Spinal cord (tissue), 10 donors: Measurements from ENCODE around the gene PRF1. TPM values are rescaled to one million over a fixed set of nuclear protein-coding genes. Genes with fewer than 3 reads are reported as not detected.
"Not testable (repeated sequence)": the region's sequence is repeated elsewhere in the genome, so short reads cannot be mapped to it uniquely, and the experiment has no call there.

ENCODE experiments used
- DNase-seq, 6 donors: peaks; one replicate each; pipeline versions ENCODE4 v3.0.0 to v3.0.0-alpha.2; 2013 to 2015; ENCODE audit warnings: low spot score in 6 of 6, low read depth in 4 of 6
- H3K27ac ChIP-seq: one replicate; pipeline ENCODE4 v1.5.1; 2013; ENCODE audit warnings: low read depth, low read length, control low read depth
- H3K27me3 ChIP-seq: one replicate; pipeline ENCODE4 v1.6.1; 2013; ENCODE audit warnings: low read length; ENCODE audit not compliant: control insufficient read depth, insufficient read depth
- H3K36me3 ChIP-seq: one replicate; pipeline ENCODE4 v1.6.1; 2013; ENCODE audit warnings: low read length; ENCODE audit not compliant: control insufficient read depth, insufficient read depth
- H3K4me1 ChIP-seq: one replicate; pipeline ENCODE4 v1.6.1; 2013; ENCODE audit warnings: low read length; ENCODE audit not compliant: control insufficient read depth, insufficient read depth
- H3K4me3 ChIP-seq: one replicate; pipeline ENCODE4 v1.5.1; 2013; ENCODE audit warnings: low read depth, low read length, control low read depth
- H3K9me3 ChIP-seq: one replicate; pipeline ENCODE4 v1.6.1; 2013; ENCODE audit warnings: low read length; ENCODE audit not compliant: control insufficient read depth, insufficient read depth
- WGBS: methylation state at CpG from one replicate; pipeline ENCODE4 v1.1.5; 2013; ENCODE audit warnings: missing lambda C conversion rate; ENCODE audit not compliant: insufficient coverage; 5-methylcytosine and 5-hydroxymethylcytosine counted together
- long read RNA-seq, 4 donors: transcript quantifications; one replicate each; lab custom pipeline, GENCODE V29; 2026
- polyA plus RNA-seq, 2 donors: library from polyadenylated mRNA; unstranded; fragments of 120-200 nt; gene quantifications; one replicate each; pipeline ENCODE4 v1.2.1, GENCODE V29; 2013; ENCODE audit not compliant: insufficient read length in 2 of 2
- total RNA-seq, 2 donors: library from RNA; depleted of rRNA in 1 of 2; stranded (reverse); fragments of 120-200 nt in 1 of 2; fragments of >200 nt in 1 of 2; gene quantifications; one replicate each; pipeline versions ENCODE4 v1.2.3 to v1.2.4, GENCODE V29; 2013 to 2014
- donor health status: healthy.

The PRF1 gene
- total RNA-seq (under 1 TPM; 0.40 to 0.44 TPM), polyA plus RNA-seq (under 1 TPM; 0.16 to 0.39 TPM)
- long read RNA-seq, donor 1: 0 reads
- long read RNA-seq, donor 2: 0 reads
- long read RNA-seq, donor 3: 0 reads
- long read RNA-seq, donor 4, partial matches to known transcripts: 0 of 2 reads
- long read RNA-seq, donor 4, other reads (novel, unspliced or antisense): 0 of 2 reads

DNA sequence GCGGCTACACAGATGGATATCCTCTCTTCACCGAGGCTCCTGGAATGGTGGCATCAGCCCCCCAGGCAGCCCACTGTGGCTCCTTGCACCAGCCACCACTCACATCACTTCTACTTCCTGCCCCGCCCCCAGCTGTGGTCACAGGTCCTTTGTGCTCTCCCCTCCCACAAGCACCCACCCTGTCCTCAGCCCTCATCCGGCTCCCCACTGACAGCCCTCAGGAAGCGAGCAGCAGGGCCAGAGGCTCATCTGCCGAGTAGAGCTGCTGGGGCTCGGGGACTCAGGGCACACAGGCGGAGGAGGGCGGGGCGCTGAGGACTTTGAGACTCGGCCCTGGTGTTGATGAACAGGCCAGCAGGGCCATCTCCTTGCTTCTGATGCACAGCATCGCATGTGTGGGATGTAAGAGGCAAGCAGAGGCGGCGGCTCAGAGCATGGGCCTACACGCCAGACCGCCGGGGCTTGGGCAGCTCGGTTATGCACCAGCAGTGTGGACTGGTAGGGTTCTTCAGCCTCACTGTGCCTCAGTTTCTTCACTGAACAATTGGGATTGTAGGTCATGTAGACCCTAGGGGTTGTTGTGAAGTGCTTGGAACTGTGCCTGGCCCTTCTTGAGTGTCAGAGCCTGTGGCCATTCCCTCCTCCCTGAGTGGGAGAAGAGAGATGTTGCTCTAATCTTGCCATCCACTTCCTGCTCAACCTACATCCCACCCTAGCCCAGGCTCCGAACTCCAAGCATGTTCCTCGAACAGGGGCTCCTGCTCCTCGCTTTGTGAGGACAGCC, at the start of gene PRF1:
PRF1 (minus strand) TSS at position 77 of the 784 bp plus-strand sequence. CDS start 1,839 bp downstream, outside the sequence.
- Histone ChIP-seq H3K4me1 (peaks cover 5% of the 10 kb centered on the region), H3K36me3 (peaks cover 4% of the 10 kb centered on the region), H3K27ac (no peak within 1 kb of the TSS), H3K4me3 (no peak within 1 kb of the TSS), H3K27me3 (no peaks in the 10 kb centered on the region), H3K9me3 (no peaks in the 10 kb centered on the region)
- 90% methylated on average over 21 of the region's 21 CpGs for WGBS
- DNase-seq: no peak

DNA sequence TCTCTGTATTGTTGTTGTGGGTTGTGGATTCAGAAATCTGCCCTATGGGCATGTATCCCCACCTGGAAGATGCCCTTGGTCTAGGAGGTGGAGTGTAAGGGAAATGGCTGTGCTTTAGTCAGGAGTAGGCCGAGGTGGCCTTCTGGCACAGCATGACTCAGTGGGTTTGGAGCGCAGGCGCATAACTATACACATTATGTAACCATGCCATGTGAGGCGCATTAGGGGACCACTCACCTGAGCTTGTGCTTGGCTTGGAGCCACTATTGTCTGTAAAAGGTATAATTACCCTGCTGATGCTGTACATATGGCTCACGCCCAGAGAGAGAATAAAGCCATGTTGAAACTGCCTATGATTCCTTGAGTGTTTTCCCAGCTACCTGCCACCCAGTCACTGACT, 49.1 kb upstream of the PRF1 start:
- Histone ChIP-seq H3K27me3 (no peaks in the 10 kb centered on the region), H3K27ac (no peak overlapping the region)
- 89% methylated on average over 1 of the region's 5 CpGs for WGBS

DNA sequence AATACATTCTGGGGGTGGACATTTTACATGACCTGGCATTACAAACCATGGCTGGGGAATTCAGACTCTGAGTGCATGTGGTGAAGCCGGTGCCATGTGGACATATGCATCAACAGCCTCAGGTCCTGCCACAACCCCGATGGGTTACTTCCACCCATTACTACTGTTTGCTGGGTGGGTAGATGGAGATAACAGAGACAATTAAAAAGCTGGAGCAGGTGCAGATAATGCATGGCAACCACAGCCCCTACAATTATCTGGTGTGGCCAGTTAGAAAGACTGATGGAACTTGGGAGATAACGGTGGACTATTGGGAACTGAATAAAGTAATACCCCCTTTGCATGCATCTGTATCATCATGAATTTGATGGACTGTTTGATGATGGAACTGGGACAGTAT, 48.2 kb upstream of the PRF1 start:
- DNase-seq: no peak
- no peaks in the 10 kb centered on the region for H3K4me1 ChIP-seq
- H3K4me3 ChIP-seq: no peak overlapping the region
- no peaks in the 10 kb centered on the region for H3K27me3 ChIP-seq
- H3K9me3 ChIP-seq: peaks cover 7% of the 10 kb centered on the region
- H3K27ac ChIP-seq: no peak overlapping the region
- H3K36me3 ChIP-seq: no peaks in the 10 kb centered on the region
- WGBS: no CpG with 5 or more reads among the region's 3 CpGs

More for the DNA sequence above, 49.1 kb upstream of the PRF1 start:
- Histone ChIP-seq H3K4me1 (no peaks in the 10 kb centered on the region), H3K9me3 (peaks cover 7% of the 10 kb centered on the region), H3K4me3 (no peak overlapping the region), H3K36me3 (no peaks in the 10 kb centered on the region)
- DNase-seq: no peak

GRCh38 chr10:70650104-70650503, 47.6 kb upstream of the PRF1 start:
- no peaks in the 10 kb centered on the region for H3K36me3 ChIP-seq
- H3K4me1 ChIP-seq: no peaks in the 10 kb centered on the region
- H3K9me3 ChIP-seq: peaks cover 7% of the 10 kb centered on the region
- no peak overlapping the region for H3K4me3 ChIP-seq
- no peak overlapping the region for H3K27ac ChIP-seq
- WGBS: 96% methylated on average over 3 of the region's 3 CpGs
- DNase-seq: no peak
- no peaks in the 10 kb centered on the region for H3K27me3 ChIP-seq

DNA sequence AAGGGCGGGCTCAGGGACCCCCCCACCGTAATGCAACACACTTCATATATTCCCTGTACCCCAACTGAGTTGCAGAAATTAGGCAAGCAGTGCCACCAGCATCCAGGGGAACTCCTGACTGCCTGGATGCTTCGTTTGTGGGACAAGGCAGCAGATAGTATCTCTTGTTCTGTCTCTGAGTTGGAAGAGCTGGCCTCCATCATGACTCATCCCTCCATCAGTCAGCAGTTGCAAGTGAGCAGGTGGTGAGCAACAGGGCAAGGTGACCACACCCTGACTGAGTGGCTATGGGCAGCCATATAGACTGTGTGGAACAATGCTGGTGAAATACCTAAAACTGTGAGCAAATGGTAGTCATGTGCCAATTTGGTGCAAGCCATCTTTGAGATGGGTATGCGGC, 47.0 kb upstream of the PRF1 start:
- no peak overlapping the region for H3K27ac ChIP-seq
- H3K4me1 ChIP-seq: no peaks in the 10 kb centered on the region
- WGBS: 100% methylated on average over 1 of the region's 4 CpGs
- no peak for DNase-seq
- no peak overlapping the region for H3K4me3 ChIP-seq
- H3K36me3 ChIP-seq: no peaks in the 10 kb centered on the region
- H3K9me3 ChIP-seq: peaks cover 7% of the 10 kb centered on the region
- no peaks in the 10 kb centered on the region for H3K27me3 ChIP-seq

- Histone ChIP-seq H3K27me3 (no peaks in the 10 kb centered on the region), H3K9me3 (peaks cover 7% of the 10 kb centered on the region), H3K36me3 (no peaks in the 10 kb centered on the region), H3K27ac (no peak overlapping the region), H3K4me1 (no peaks in the 10 kb centered on the region), H3K4me3 (no peak overlapping the region)
- WGBS: 100% methylated on average over 3 of the region's 3 CpGs
- DNase-seq: no peak
Measured at GRCh38 chr10:70648427-70648826, 45.9 kb upstream of the PRF1 start.

- H3K27ac ChIP-seq: no peak overlapping the region
- no peaks in the 10 kb centered on the region for H3K36me3 ChIP-seq
- 82% methylated on average over 2 of the region's 3 CpGs for WGBS
- H3K27me3 ChIP-seq: no peaks in the 10 kb centered on the region
- DNase-seq: no peak
- no peak overlapping the region for H3K4me3 ChIP-seq
- H3K9me3 ChIP-seq: peaks cover 7% of the 10 kb centered on the region
- H3K4me1 ChIP-seq: no peaks in the 10 kb centered on the region
Measured at GRCh38 chr10:70647086-70647485, 44.5 kb upstream of the PRF1 start.

DNA sequence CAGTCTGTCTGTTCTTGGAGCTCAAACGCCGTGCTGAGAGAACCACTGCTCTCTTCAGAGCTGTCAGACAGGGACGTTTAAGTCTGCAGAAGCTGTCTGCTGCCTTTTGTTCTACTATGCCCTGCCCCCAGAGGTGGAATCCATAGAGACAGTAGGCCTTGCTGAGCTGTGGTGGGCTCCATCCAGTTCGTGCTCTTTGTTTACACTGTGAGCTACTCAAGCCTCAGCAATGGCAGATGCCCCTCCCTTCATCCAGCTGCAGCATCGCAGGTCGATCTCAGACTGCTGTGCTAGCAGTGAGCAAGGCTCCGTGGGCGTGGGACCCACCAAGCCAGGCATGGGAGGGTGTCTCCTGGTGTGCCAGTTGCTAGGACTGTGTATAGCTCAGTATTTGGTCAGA, 42.4 kb upstream of the PRF1 start:
- H3K4me3 ChIP-seq, H3K27me3 ChIP-seq, H3K36me3 ChIP-seq, DNase-seq, H3K9me3 ChIP-seq, H3K27ac ChIP-seq, H3K4me1 ChIP-seq: not testable (repeated sequence)
- 43% methylated on average over 5 of the region's 8 CpGs for WGBS

GRCh38 chr10:70643272-70643671, 40.7 kb upstream of the PRF1 start:
- not testable (repeated sequence) for H3K4me3 ChIP-seq, H3K4me1 ChIP-seq, H3K27me3 ChIP-seq, DNase-seq, H3K27ac ChIP-seq, H3K36me3 ChIP-seq, H3K9me3 ChIP-seq
- no CpG with 5 or more reads among the region's 3 CpGs for WGBS
